GM18909 (cell line): ENCODE results near the gene MAP2K5.

Experiments used
- ATAC-seq: cut with Tn5 transposase; IDR thresholded peaks from one replicate; pipeline ENCODE4 v1.9.1; 2021; ENCODE audit warnings: mild to moderate bottlenecking; ENCODE audit not compliant: unreplicated experiment, poor library complexity

The MAP2K5 gene

GRCh38 chr15:67542420-67543347 lies at the start of gene MAP2K5:
TSS of gene MAP2K5 (plus strand) at chr15:67542703. CDS start at chr15:67543336, 633 bp downstream.
- ATAC-seq: peak; percentile 49

- no peak for ATAC-seq
Measured at GRCh38 chr15:67495585-67495984, 46.9 kb upstream of the MAP2K5 start.

GRCh38 chr15:67501177-67501835 lies 41.2 kb upstream of the MAP2K5 start:
- no peak for ATAC-seq

GRCh38 chr15:67501836-67502461 lies 40.6 kb upstream of the MAP2K5 start:
- no peak for ATAC-seq

- ATAC-seq: no peak
Measured at GRCh38 chr15:67504056-67504455, 38.4 kb upstream of the MAP2K5 start.

GRCh38 chr15:67504796-67505195 lies 37.7 kb upstream of the MAP2K5 start:
- no peak for ATAC-seq

- no peak for ATAC-seq
Measured at GRCh38 chr15:67505675-67506572, 36.6 kb upstream of the MAP2K5 start.

GRCh38 chr15:67506775-67507747 lies 35.4 kb upstream of the MAP2K5 start:
- no peak for ATAC-seq

GRCh38 chr15:67508407-67508806 lies 34.1 kb upstream of the MAP2K5 start:
- ATAC-seq: no peak

GRCh38 chr15:67509918-67510317 lies 32.6 kb upstream of the MAP2K5 start:
- no peak for ATAC-seq

GRCh38 chr15:67510597-67511190 lies 31.8 kb upstream of the MAP2K5 start:
- no peak for ATAC-seq

GRCh38 chr15:67511606-67512005 lies 30.9 kb upstream of the MAP2K5 start:
- no peak for ATAC-seq

- ATAC-seq: no peak
Measured at GRCh38 chr15:67512140-67512539, 30.4 kb upstream of the MAP2K5 start.

GRCh38 chr15:67512933-67513714 lies 29.4 kb upstream of the MAP2K5 start:
- no peak for ATAC-seq

- no peak for ATAC-seq
Measured at GRCh38 chr15:67515090-67515489, 27.4 kb upstream of the MAP2K5 start.

- no peak for ATAC-seq
Measured at GRCh38 chr15:67515557-67515956, 26.9 kb upstream of the MAP2K5 start.

GRCh38 chr15:67520321-67521028 lies 22.0 kb upstream of the MAP2K5 start:
- ATAC-seq: peak; percentile 6
